HL-60/S4 treated with retinoic acid at 250 ng/mL for 4 days and 3 days (cell line): Measurements from ENCODE around the gene TULP1.

Experiments
- in situ Hi-C: fragments of 300-500 bp; cut with MboI; formaldehyde crosslinking; loops from 2 replicates; pipeline ENCODE4 v1.7.0; 2022; ENCODE audit warnings: low sequenced_read_pairs

TULP1 gene

GRCh38 chr6:35468181-35468979 is 44.3 kb downstream of the TULP1 start, which contains the start of gene RPL10A:
Gene RPL10A (plus strand): TSS chr6:35468401. CDS start chr6:35468435, 34 bp downstream.
- in situ Hi-C loops, result no loop called here

DNA sequence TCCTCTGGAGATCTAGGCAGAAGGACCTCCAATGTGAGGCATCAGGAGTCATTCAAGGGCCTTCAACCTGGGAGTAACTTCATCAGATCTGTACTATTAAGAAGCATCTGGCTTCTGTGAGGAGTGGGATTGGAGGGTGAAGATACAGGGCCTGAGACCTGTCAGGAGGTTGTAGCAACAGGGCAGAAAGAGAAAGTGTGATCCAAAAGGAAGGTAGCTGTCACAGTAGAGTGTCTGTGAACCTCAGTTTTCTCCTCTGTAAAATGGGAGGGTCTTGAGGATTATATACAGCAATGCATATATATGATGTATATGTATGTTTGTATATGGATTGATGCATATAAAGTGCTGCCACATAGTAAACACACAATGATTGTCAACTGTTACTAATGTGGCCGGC is 47.0 kb downstream of the TULP1 start:
- in situ Hi-C loops, result no loop called here

GRCh38 chr6:35463292-35463691 is 49.4 kb downstream of the TULP1 start:
- in situ Hi-C loops, result no loop called here

GRCh38 chr6:35461270-35461669 is 51.4 kb downstream of the TULP1 start:
- in situ Hi-C loops, result no loop called here

- in situ Hi-C loops, result no loop called here
These were observed 54.8 kb downstream of the TULP1 start for GRCh38 chr6:35457907-35458306.

DNA sequence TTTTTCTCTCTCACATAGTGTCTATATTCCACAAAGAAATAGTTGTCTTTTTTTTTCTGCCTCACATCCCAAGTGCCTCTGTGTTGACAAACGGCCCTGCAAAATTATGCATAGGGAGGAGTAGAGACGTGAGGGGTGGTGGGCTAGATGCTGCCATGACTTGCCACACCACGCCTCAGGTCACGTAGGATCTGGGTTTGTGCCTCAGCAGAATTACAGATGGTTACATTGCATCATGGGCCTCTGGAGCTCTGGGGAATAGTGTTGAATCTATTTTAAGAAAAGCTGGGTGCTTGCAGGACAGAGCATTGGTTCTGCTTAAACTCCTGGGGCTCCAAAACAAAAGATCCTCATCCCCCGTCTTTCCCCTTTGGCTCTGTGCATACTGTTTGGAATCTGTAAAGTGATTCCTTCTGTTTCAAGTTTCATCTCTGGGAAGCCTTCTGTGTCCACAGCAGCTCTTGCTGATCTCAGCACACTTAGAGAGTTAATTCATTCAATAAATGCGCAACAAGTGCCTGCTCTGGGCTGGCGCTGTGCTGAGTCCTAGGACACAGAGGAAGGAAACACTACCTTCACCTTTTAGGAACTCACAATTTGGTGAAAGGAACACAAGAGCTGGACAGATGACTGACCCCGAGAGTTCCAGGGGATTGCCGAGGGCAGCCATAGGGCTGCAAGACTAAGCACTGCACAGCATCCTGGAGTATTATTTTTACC is 58.1 kb downstream of the TULP1 start:
- in situ Hi-C loops, result no loop called here

DNA sequence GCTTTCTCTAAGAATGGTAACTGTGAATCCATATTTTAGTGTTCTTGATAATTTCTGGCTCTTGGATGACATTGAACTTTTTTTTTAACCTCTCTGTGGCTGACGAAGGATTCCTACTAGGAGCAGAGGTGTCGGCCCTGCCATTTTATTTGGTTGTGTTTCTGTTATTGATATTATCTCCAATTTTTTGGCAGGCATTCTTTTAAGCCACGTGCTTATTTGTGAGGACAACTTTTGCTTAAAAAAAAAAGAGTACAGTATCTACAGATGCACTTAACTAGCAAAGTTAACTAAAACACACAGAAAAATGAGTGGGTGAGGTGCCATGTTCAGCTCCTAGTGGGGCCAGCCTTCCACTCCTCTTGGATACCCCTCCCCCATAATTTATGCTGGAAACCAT is 59.5 kb downstream of the TULP1 start:
- in situ Hi-C loops, result no loop called here

- in situ Hi-C loops, result no loop called here
These were observed 60.3 kb downstream of the TULP1 start, which contains the start of gene FANCE for GRCh38 chr6:35452183-35453090. Gene FANCE (plus strand): TSS chr6:35452338. CDS start chr6:35452546, 208 bp downstream.

- in situ Hi-C loops, result no loop called here
These were observed 61.1 kb downstream of the TULP1 start for GRCh38 chr6:35451354-35452182.

DNA sequence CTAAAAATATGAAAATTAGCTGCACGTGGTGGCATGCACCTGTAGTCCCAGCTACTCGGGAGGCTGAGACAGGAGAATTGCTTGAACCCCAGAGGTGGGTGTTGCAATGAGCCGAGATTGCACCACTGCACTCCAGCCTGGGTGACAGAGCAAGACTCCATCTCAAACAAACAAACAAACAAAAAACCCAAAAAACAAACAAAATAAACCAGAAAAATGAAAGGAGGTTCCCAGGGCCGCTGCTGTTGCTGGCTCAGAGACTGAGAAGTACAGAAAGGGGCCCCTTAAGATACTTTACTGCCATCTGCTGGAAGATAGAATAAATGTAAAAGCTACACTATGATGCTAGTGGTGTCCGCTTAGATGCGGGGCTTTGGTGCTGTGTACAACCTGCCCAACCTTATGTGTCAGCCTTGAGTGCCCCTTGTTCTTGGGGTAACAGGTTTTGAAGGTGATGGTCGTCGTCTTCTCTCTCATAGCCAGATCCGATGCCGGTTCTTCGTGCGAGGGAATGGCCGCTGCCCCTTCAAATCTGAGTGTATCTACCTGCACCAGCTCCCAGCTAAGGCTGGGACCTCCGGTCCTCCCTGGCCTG is 63.3 kb downstream of the TULP1 start:
- in situ Hi-C loops, result loop anchor here (10.0 kb wide), 1 partner anchor 105 kb away; the partner anchor contains the start of gene PPARD

DNA sequence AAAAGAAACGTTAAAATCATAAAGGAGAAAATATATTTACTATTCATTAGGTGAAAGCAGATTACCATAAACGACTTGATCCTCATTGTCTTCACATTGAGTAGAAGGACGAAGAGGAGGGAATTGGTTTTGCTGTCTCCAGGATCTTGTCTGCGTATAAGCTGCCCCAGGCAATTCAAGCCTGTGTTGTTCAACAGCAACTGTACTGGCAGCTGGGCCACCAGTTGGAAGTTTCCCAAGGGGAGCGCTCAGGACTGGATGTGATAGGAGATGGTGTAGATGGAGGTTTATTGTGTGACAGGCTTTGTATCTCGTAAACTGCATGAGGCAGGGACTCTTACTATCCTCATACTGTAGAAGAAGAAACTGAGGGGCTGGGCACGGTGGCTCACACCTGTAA is 64.5 kb downstream of the TULP1 start:
- in situ Hi-C loops, result loop anchor here (10.0 kb wide), 1 partner anchor 103 kb away; the partner anchor contains the start of gene PPARD
